NCI-H460 (cell line): ENCODE data around the gene GP1BA. TPM values are rescaled to one million over a fixed set of nuclear protein-coding genes. Genes with fewer than 3 reads are reported as not detected.
"Not testable (repeated sequence)": the region's sequence is repeated elsewhere in the genome, so short reads cannot be mapped to it uniquely, and the experiment has no call there.

Experiments
- DNase-seq: peaks from one replicate; pipeline ENCODE4 v3.0.0-alpha.2; 2016; ENCODE audit warnings: low read depth; ENCODE audit errors: extremely low read depth
- total RNA-seq: library from RNA; depleted of rRNA; stranded (reverse); fragments of >200 nt; shearing (Covaris generic); gene quantifications from 2 replicates; pipeline ENCODE4 v1.2.3, GENCODE V29; 2014

The GP1BA gene
- total RNA-seq, 1 experiment from 2014 or later: not detected

- no peak for DNase-seq
Observed at GRCh38 chr17:4901108-4901647, 30.9 kb upstream of the GP1BA start.

GRCh38 chr17:4901648-4902344 lies 30.3 kb upstream of the GP1BA start:
- DNase-seq: no peak

- no peak for DNase-seq
Observed at GRCh38 chr17:4902540-4902939, 29.5 kb upstream of the GP1BA start.

DNA sequence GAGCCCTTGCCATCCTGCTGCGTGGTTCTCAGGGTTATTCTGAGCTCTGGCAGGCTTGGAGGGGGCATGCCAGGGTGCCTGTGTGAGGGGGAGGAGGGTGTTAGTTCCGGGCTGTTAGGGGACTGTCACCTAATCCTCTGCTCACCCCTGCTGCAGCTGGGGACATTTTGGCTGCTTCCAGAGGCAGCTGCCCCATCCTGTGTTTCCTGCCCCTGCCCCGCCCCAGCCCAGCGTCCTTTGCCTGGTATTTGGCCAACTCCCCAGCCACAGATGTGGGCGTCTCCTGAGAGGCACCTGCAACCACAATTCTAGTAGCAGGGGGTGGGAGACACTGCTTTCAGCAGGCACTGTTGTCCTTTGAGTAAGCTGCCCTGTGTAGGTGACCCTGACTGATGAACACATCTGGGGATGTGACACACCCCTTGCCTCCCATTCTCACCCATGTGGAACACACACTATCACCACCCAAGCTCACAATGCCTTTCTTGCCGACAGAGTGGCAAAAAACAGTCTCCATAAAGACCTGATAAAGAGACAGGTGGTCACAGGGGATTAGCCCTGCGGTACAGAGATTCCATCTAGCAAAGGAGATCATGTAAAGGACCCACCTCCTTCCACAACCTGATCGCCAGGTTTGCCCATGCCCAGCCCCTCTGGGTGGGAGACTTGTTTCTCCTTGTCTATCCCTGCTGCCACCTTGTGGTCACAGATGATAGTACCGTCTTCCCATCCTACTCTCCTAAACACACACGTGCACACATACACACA lies 28.8 kb upstream of the GP1BA start, which contains the start of gene CHRNE:
CHRNE (minus strand) TSS at position 48 of the 768 bp plus-strand sequence; CDS start at position 13, 35 bp downstream.
- DNase-seq: peak; percentile 71

DNA sequence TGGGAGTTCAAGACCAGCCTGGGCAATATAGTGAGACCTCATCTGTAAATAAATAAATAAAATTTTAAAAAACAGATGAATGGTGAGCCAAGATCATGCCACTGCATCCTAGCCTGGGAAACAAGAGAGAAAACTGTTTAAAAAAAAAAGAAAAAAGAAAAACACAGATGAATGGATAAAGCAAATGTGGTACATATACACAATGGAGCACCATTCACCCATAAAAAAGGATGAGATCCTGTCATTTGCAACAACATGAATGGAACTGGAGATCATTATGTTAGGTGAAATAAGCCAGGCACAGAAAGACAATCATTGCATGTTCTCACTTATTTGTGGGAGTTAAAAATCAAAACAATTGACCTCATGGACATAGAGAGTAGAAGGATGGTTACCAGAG lies 25.4 kb upstream of the GP1BA start:
- DNase-seq: not testable (repeated sequence)

DNA sequence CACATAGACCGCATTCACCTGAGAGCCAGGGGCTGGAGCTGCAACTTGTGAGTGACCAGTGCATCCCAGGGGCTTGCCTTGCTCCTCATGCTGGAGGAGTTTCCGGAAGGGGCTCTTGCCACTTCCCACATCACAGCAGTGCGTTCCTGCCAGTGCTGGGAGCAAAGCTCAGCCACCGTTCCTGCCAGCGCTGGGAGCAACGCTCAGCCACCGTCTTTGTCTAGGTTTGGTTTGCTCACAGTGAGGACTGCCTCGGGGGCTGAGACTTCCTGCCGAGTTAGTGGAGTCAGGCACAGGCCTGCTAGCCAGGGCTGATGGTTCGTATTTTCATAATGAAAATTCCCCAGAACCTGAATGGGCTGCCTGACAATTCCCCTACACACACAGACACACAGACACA lies 23.8 kb upstream of the GP1BA start:
- no peak for DNase-seq

- peak; percentile 85 for DNase-seq
Observed at GRCh38 chr17:4908711-4909496, 23.2 kb upstream of the GP1BA start.

DNA sequence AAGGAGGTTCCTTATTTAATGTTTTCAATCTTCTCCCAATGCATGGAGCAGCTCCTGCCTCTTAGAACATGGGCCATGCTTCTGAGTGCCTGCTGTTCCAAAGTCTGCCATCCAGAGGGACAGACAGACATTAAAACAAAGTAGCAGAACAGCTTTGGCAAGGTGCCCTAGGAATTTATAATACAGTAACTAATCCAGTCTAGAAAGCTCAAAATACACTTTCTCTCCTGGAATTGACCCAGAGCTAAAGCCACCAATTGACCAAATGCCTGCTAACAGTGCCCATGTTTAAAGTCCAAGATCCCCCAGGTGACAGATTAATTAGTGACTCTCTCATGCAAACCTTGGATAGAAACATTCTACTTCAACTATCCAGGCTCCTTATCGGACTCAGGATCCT lies 18.1 kb upstream of the GP1BA start:
- DNase-seq: no peak

- DNase-seq: not testable (repeated sequence)
Observed at GRCh38 chr17:4914551-4914950, 17.5 kb upstream of the GP1BA start.

GRCh38 chr17:4919511-4920047 lies 12.5 kb upstream of the GP1BA start:
- DNase-seq: no peak

- DNase-seq: no peak
Observed at GRCh38 chr17:4920351-4921048, 11.6 kb upstream of the GP1BA start.

GRCh38 chr17:4921320-4921719 lies 10.8 kb upstream of the GP1BA start:
- no peak for DNase-seq

- not testable (repeated sequence) for DNase-seq
Observed at GRCh38 chr17:4926577-4927335, 5.3 kb upstream of the GP1BA start.

- DNase-seq: no peak
Observed at GRCh38 chr17:4928881-4929280, 3.2 kb upstream of the GP1BA start.

- no peak for DNase-seq
Observed at GRCh38 chr17:4932756-4933155, 679 bp downstream of the GP1BA start.

DNA sequence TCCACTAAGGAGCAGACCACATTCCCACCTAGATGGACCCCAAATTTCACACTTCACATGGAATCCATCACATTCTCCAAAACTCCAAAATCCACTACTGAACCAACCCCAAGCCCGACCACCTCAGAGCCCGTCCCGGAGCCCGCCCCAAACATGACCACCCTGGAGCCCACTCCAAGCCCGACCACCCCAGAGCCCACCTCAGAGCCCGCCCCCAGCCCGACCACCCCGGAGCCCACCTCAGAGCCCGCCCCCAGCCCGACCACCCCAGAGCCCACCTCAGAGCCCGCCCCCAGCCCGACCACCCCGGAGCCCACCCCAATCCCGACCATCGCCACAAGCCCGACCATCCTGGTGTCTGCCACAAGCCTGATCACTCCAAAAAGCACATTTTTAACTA lies 1.6 kb downstream of the GP1BA start:
- DNase-seq: no peak

DNA sequence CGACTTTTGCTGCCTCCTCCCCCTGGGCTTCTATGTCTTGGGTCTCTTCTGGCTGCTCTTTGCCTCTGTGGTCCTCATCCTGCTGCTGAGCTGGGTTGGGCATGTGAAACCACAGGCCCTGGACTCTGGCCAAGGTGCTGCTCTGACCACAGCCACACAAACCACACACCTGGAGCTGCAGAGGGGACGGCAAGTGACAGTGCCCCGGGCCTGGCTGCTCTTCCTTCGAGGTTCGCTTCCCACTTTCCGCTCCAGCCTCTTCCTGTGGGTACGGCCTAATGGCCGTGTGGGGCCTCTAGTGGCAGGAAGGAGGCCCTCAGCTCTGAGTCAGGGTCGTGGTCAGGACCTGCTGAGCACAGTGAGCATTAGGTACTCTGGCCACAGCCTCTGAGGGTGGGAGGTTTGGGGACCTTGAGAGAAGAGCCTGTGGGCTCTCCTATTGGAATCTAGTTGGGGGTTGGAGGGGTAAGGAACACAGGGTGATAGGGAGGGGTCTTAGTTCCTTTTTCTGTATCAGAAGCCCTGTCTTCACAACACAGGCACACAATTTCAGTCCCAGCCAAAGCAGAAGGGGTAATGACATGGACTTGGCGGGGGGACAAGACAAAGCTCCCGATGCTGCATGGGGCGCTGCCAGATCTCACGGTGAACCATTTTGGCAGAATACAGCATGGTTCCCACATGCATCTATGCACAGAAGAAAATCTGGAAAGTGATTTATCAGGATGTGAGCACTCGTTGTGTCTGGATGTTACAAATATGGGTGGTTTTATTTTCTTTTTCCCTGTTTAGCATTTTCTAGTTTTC lies 2.3 kb downstream of the GP1BA start:
- DNase-seq: no peak

GRCh38 chr17:4935650-4936049 lies 3.6 kb downstream of the GP1BA start:
- no peak for DNase-seq

DNA sequence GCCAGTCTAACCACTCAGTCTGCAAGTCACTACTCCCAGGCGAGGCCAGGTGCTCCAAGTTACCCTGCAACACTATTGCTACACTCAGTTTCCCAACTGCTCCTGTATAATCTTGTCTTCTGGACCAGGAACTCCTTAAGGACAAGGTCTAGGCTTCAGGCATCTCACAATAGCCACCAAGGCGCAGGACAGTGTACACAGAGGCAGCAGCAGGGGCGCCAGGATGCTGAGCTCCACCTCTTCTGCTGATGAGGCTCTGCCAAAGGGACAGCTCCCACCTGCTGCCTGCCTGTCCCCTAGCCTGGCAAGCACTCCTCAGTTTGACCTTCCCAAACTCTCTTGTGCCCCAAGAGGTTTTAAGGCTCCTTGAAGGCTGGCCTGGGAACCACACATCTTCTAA lies 4.4 kb downstream of the GP1BA start:
- no peak for DNase-seq
